Activated naive CD4-positive, alpha-beta T cell treated with anti-CD3 and anti-CD28 coated beads, Interleukin-2, amount 50 U/mL, for 24 hours (primary cell): Measurements from ENCODE around the gene DOK4.

Experiments
- H3K27ac Mint-ChIP-seq: one replicate; pipeline ENCODE4 v1.8.0; 2021; ENCODE audit warnings: mild to moderate bottlenecking, mixed read lengths
- H3K27me3 Mint-ChIP-seq: one replicate; pipeline ENCODE4 v1.8.0; 2021; ENCODE audit warnings: mixed read lengths
- H3K36me3 Mint-ChIP-seq: one replicate; pipeline ENCODE4 v1.8.0; 2021; ENCODE audit warnings: mixed read lengths
- H3K4me1 Mint-ChIP-seq: one replicate; pipeline ENCODE4 v1.8.0; 2021; ENCODE audit warnings: mixed read lengths
- H3K4me3 Mint-ChIP-seq: one replicate; pipeline ENCODE4 v1.8.0; 2021; ENCODE audit warnings: mild to moderate bottlenecking, mixed read lengths
- H3K9me3 Mint-ChIP-seq: one replicate; pipeline ENCODE4 v1.8.0; 2021; ENCODE audit warnings: mixed read lengths

The DOK4 gene

DNA sequence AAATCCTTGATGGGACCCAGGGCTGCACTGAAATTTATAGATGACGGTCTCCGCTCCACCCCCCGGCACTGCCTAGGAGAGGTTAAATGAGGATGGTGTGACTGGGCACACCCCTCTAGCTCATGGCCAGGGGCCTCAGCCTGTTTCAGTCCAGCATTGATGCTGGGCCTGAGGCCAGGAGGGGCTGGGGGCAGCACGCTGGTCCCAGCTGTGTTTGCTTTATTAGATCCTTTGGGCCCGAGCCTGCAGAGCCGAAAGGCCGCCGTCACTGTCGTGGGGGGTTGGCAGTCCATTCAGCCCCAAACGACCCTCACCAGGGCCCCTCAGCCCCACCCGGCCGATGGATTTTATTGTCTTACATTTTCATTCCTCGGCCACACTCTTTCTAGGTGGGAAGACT is 10.8 kb upstream of the DOK4 start:
- Mint-ChIP-seq H3K27me3 (no peaks in the 10 kb centered on the region), H3K9me3 (no peaks in the 10 kb centered on the region), H3K4me1 (peaks cover 10% of the 10 kb centered on the region), H3K27ac (no peak overlapping the region), H3K36me3 (no peaks in the 10 kb centered on the region), H3K4me3 (no peak overlapping the region)

- H3K36me3 Mint-ChIP-seq = no peaks in the 10 kb centered on the region
- no peaks in the 10 kb centered on the region for H3K27me3 Mint-ChIP-seq
- no peak overlapping the region for H3K4me3 Mint-ChIP-seq
- no peaks in the 10 kb centered on the region for H3K4me1 Mint-ChIP-seq
- H3K27ac Mint-ChIP-seq = no peak overlapping the region
- no peaks in the 10 kb centered on the region for H3K9me3 Mint-ChIP-seq
Measured at GRCh38 chr16:57493767-57494166, 7.5 kb upstream of the DOK4 start.

DNA sequence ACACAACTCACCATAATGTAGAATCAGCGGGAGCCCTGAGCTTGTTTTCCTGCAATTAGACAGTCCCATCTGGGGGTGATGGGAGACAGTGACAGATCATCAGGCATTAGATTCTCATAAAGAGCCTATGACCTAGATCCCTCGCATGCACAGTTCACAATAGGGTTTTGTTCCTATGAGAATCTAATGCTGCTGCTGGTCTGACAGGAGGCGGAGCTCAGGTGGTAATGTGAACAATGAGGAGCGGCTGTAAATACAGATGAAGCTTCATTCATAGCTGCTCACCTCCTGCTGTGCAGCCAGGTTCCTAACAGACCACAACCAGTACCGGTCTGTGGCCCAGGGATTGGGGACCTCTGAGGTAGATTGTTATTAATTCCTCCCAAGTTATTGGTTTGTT is 2.9 kb upstream of the DOK4 start:
- Mint-ChIP-seq H3K27me3 (no peaks in the 10 kb centered on the region), H3K9me3 (no peaks in the 10 kb centered on the region), H3K4me3 (no peak overlapping the region), H3K27ac (no peak overlapping the region), H3K36me3 (no peaks in the 10 kb centered on the region), H3K4me1 (peaks cover 23% of the 10 kb centered on the region)

DNA sequence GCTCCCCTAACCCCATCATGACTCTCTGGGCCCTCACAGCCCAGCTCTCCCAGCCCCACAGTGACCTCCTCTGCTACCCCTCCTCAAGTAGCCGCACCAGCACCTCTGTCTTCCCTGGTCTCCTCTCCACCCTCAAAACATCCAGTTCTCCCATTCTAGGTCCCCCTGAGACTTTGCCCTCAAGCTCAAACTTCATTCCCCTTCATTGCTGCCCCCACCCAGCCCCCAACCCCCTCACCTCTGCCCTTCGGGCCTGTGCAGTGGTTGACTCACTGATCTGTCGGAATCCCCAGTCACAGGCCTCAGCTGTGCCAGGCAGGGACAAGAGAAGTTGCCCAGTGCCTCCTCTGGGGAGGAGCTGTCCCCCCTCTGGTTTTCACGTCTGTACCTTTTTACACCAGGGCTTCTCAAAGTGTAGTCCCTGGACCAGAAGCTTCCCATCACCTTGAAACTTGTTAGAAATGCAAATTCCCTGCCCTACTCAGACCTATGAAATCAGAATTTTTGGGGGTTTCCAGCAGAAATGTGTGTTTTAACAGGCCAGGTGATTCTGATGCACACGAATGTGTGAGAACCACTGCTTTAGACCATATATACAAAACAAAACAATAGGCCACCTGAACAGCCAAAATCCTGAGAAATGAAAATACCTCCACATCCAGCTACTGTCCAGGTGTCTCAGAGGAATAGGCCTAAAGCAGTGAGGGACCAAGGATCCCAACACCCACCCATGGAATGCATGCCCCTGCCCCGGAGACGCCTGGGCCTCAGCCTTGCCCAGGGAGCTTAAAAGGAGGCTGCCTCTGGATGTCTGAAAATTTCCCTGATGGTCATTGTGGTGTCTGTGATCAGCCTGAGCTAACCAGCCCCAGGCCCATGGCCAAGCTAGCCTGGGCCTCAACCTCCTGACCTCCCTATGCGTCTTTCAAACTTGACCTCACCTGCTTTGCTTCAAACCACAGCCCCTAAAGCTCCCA is 853 bp upstream of the DOK4 start:
- H3K27ac Mint-ChIP-seq = peak overlapping the region; percentile 68
- no peaks in the 10 kb centered on the region for H3K9me3 Mint-ChIP-seq
- peak overlapping the region; percentile 82 for H3K4me3 Mint-ChIP-seq

GRCh38 chr16:57485091-57485915 is 990 bp downstream of the DOK4 start:
- Mint-ChIP-seq H3K27ac (no peak overlapping the region), H3K27me3 (no peaks in the 10 kb centered on the region), H3K4me1 (peaks cover 23% of the 10 kb centered on the region), H3K36me3 (no peaks in the 10 kb centered on the region), H3K4me3 (peak overlapping the region; percentile 86), H3K9me3 (no peaks in the 10 kb centered on the region)

More for the DNA sequence above, 853 bp upstream of the DOK4 start:
- Mint-ChIP-seq H3K27me3 (no peaks in the 10 kb centered on the region), H3K4me1 (peaks cover 23% of the 10 kb centered on the region), H3K36me3 (no peaks in the 10 kb centered on the region)

DNA sequence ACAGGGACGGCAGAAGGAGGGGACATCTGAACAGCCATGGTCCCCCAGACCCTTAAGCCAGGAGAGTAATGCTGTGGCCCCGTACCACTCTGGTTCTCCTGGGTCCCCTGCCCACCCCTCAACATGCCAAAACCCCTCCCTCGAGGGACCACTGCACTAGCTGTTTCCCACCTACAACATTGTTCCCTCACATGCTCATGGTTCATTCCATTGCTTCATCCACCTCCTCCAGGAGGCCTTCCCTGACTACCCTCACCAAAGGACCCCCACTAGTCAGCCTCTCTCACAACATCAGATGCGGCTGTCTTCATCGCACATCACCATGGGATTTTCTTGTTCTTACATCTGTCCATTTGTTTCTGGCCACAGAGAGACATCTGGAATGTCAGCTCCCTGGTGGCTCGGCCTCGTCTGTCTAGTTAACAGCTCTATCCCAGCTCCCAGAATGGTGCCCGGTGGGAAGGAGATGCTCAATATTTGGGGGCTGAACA is 1.7 kb downstream of the DOK4 start:
- H3K4me3 Mint-ChIP-seq = no peak overlapping the region
- no peaks in the 10 kb centered on the region for H3K36me3 Mint-ChIP-seq
- no peaks in the 10 kb centered on the region for H3K9me3 Mint-ChIP-seq
- peaks cover 23% of the 10 kb centered on the region for H3K4me1 Mint-ChIP-seq
- no peaks in the 10 kb centered on the region for H3K27me3 Mint-ChIP-seq
- H3K27ac Mint-ChIP-seq = peak overlapping the region; percentile 66

GRCh38 chr16:57483725-57484514 is 2.4 kb downstream of the DOK4 start:
- no peaks in the 10 kb centered on the region for H3K36me3 Mint-ChIP-seq
- H3K4me3 Mint-ChIP-seq = no peak overlapping the region
- H3K4me1 Mint-ChIP-seq = peaks cover 23% of the 10 kb centered on the region
- H3K9me3 Mint-ChIP-seq = no peaks in the 10 kb centered on the region
- H3K27ac Mint-ChIP-seq = no peak overlapping the region
- H3K27me3 Mint-ChIP-seq = no peaks in the 10 kb centered on the region

GRCh38 chr16:57482845-57483545 is 3.3 kb downstream of the DOK4 start:
- Mint-ChIP-seq H3K36me3 (peaks cover 2% of the 10 kb centered on the region), H3K4me3 (no peak overlapping the region), H3K4me1 (peaks cover 26% of the 10 kb centered on the region), H3K9me3 (no peaks in the 10 kb centered on the region), H3K27me3 (no peaks in the 10 kb centered on the region), H3K27ac (no peak overlapping the region)

DNA sequence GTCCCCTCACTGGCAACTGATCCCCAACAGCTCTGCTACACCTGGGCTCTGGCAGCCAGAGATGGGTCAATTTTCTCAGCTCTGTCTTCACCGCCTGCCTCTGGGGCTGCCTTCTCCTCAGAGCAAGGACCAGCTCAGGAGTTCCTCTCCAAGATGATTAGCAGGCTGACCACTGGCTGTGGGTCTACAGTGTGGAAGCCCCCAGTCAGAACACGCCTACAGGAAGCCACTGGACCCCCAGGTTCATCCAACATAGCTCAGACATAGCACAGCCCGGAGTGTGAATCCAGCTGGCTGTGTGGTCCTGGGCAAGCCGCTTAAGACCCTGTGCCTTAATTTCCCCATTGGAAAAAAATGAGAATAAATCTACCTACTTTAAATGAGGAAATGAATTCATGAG is 4.9 kb downstream of the DOK4 start:
- Mint-ChIP-seq H3K4me1 (peaks cover 21% of the 10 kb centered on the region), H3K9me3 (no peaks in the 10 kb centered on the region), H3K36me3 (peaks cover 2% of the 10 kb centered on the region), H3K27ac (no peak overlapping the region), H3K27me3 (no peaks in the 10 kb centered on the region), H3K4me3 (no peak overlapping the region)

GRCh38 chr16:57480754-57481230 is 5.5 kb downstream of the DOK4 start:
- H3K27me3 Mint-ChIP-seq = no peaks in the 10 kb centered on the region
- peaks cover 24% of the 10 kb centered on the region for H3K4me1 Mint-ChIP-seq
- H3K27ac Mint-ChIP-seq = no peak overlapping the region
- no peaks in the 10 kb centered on the region for H3K9me3 Mint-ChIP-seq
- H3K36me3 Mint-ChIP-seq = peaks cover 2% of the 10 kb centered on the region
- H3K4me3 Mint-ChIP-seq = no peak overlapping the region

DNA sequence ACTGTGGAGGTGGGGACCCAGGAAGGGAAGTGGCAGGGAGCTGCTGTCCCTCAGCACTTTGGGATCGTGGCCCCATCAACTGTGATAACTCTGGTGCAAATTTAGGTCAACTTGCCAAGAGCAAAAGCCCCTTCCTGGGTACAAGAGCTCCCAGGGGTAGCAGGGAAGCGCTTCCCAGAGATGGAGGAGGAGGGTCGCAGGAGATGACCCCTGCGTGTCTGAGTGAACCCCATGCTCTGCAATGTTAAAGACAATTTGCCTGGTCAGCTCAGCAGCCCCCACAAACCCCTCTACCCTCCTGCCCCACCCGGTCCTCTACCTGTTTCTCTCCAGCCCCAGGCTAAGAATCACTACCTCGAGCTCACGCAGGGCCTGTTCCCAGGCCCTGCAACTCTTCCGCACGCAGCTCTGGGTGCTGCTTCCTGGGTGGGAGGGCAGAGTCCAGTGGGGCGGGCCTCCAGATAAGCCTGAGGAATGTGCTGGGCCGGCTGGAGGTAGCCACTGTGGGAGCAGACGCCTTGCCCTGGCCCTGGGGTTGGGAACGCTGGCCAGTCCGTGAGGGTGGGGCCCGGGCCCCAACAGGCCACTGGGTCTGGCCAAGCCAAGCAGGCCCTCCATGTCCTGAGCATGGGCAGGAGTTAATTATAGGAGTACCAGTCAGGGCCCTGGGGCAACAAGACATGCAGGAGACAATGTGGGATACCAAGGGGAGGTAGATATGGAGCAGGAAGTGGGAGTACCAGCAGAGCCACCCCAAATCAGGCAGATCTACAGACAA is 6.1 kb downstream of the DOK4 start:
- Mint-ChIP-seq H3K36me3 (peaks cover 2% of the 10 kb centered on the region), H3K27ac (no peak overlapping the region), H3K9me3 (no peaks in the 10 kb centered on the region), H3K27me3 (no peaks in the 10 kb centered on the region), H3K4me3 (no peak overlapping the region), H3K4me1 (peaks cover 18% of the 10 kb centered on the region)

DNA sequence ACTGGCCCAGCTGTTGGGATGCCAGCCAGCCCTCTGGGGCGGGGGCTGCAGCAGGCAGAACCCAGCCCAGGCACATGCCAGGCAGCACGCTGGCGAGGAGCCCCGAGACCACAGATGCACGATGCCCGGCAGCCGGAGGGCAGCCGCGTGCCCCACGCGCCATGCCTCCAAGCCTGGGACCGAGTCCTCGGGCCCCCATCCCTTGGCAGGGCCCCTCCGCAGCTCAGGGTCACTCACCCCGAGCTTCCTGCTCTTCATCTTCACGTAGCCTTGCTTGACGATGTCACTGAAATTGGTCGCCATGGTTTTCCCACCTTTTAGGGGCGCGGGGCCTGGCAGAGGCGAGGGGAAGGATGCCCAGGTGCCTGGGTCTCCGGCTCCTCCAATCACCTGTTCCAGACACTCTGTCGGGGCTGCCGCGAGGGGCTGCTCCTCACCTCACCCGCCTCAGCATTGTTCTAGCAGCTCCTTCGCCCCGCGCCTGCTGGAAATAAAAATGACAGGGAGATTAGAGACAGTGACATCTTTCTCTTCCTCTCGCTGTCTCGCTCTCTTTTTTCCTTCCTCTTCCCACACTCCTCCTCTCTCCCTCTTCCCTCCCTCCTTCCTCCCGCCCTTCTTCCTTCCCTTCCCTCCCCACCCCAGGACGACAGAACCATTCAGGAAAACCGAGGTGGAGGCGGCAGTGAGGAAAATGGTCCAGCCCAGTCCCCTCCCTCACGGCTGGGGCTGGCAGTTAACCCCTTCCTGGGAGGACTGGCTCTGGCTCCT is 6.9 kb downstream of the DOK4 start:
- no peaks in the 10 kb centered on the region for H3K27me3 Mint-ChIP-seq
- no peak overlapping the region for H3K27ac Mint-ChIP-seq
- H3K4me1 Mint-ChIP-seq = peaks cover 11% of the 10 kb centered on the region
- H3K9me3 Mint-ChIP-seq = no peaks in the 10 kb centered on the region
- no peak overlapping the region for H3K4me3 Mint-ChIP-seq
- H3K36me3 Mint-ChIP-seq = peaks cover 2% of the 10 kb centered on the region

- Mint-ChIP-seq H3K9me3 (no peaks in the 10 kb centered on the region), H3K4me1 (peaks cover 11% of the 10 kb centered on the region), H3K27ac (no peak overlapping the region), H3K36me3 (peaks cover 2% of the 10 kb centered on the region), H3K4me3 (no peak overlapping the region), H3K27me3 (no peaks in the 10 kb centered on the region)
Measured at GRCh38 chr16:57478396-57479204, 7.7 kb downstream of the DOK4 start.
